IMR-90 (cell line): ENCODE data around the gene CLEC6A. TPM values are rescaled to one million over a fixed set of nuclear protein-coding genes. Genes with fewer than 3 reads are reported as not detected.
"Not testable (repeated sequence)": the region's sequence is repeated elsewhere in the genome, so short reads cannot be mapped to it uniquely, and the experiment has no call there.

Experiments
- ATAC-seq: fragments of 200-7000 bp; cut with Tn5 transposase; 2 replicates; pipeline ENCODE4 v1.9.1; 2020; ENCODE audit warnings: low read depth, mild to moderate bottlenecking, moderate library complexity
- BruUV-seq: library from RNA; stranded (reverse); fragments of 400-500 nt; replicated peaks from 2 replicates; lab custom pipeline; 2021; lab: Mats Ljungman, UMichigan
- CTCF ChIA-PET: fragments of 300-600 bp; formaldehyde crosslinking; extraction: SDS; loops from one replicate; lab custom pipeline; 2021; ENCODE audit warnings: antibody characterized with exemption; lab: Yijun Ruan, JAX
- POLR2A ChIA-PET: fragments of 300-600 bp; sonication (Branson Sonifier 250); formaldehyde crosslinking; loops from one replicate; lab custom pipeline; 2022; ENCODE audit warnings: antibody characterized with exemption; ENCODE audit not compliant: unreplicated experiment; lab: Charles Lee
- DNase-seq: peaks from one replicate; pipeline ENCODE4 v3.0.0; 2013
- H2AFZ ChIP-seq: replicated peaks from 2 replicates; pipeline ENCODE3; 2013; ENCODE audit warnings: low read length, mild to moderate bottlenecking; ENCODE audit not compliant: poor library complexity
- H2AK5ac ChIP-seq: 2 replicates; pipeline ENCODE4 v1.6.1; 2013; ENCODE audit warnings: low read depth, low read length, inconsistent platforms
- H2AK9ac ChIP-seq: replicated peaks from 2 replicates; pipeline ENCODE3; 2013; ENCODE audit warnings: mild to moderate bottlenecking, low read depth, low read length, moderate library complexity; ENCODE audit not compliant: poor library complexity
- H2BK120ac ChIP-seq: 2 replicates; pipeline ENCODE4 v1.6.1; 2013; ENCODE audit warnings: low read depth, low read length, inconsistent platforms
- H2BK15ac ChIP-seq: 3 replicates; pipeline ENCODE4 v1.6.1; 2013; ENCODE audit warnings: low read depth, low read length, inconsistent platforms
- H2BK20ac ChIP-seq: 2 replicates; pipeline ENCODE4 v1.6.1; 2013; ENCODE audit warnings: low read depth, mild to moderate bottlenecking, inconsistent platforms, low read length, moderate library complexity
- H2BK5ac ChIP-seq: 2 replicates; pipeline ENCODE4 v1.6.1; 2013; ENCODE audit warnings: mild to moderate bottlenecking, low read depth, low read length, inconsistent platforms; ENCODE audit not compliant: poor library complexity, severe bottlenecking
- H3K14ac ChIP-seq: replicated peaks from 2 replicates; pipeline ENCODE4 v1.6.1; 2013; ENCODE audit warnings: low read depth, low read length, inconsistent platforms
- H3K18ac ChIP-seq: 2 replicates; pipeline ENCODE4 v1.6.1; 2013; ENCODE audit warnings: low read depth, low read length, control low read depth
- H3K23ac ChIP-seq: 2 replicates; pipeline ENCODE4 v1.6.1; 2013; ENCODE audit warnings: low read depth, low read length, inconsistent platforms
- H3K27ac ChIP-seq: 2 replicates; pipeline ENCODE4 v1.5.1; 2013; ENCODE audit warnings: mild to moderate bottlenecking, control low read depth, low read length; ENCODE audit not compliant: insufficient read depth
- H3K27me3 ChIP-seq: 2 replicates; pipeline ENCODE4 v1.6.1; 2013; ENCODE audit warnings: low read length; ENCODE audit not compliant: control insufficient read depth, insufficient read depth
- H3K36me3 ChIP-seq: 2 replicates; pipeline ENCODE4 v1.6.1; 2013; ENCODE audit warnings: low read length, mixed read lengths; ENCODE audit not compliant: control insufficient read depth, insufficient read depth
- H3K4ac ChIP-seq: 2 replicates; pipeline ENCODE4 v1.6.1; 2013; ENCODE audit warnings: low read depth, low read length, inconsistent platforms
- H3K4me1 ChIP-seq: 2 replicates; pipeline ENCODE4 v1.6.1; 2013; ENCODE audit warnings: low read length, mixed read lengths; ENCODE audit not compliant: control insufficient read depth, insufficient read depth
- H3K4me2 ChIP-seq: 2 replicates; pipeline ENCODE4 v1.6.1; 2013; ENCODE audit warnings: low read depth, mild to moderate bottlenecking, control low read depth, low read length, moderate library complexity
- H3K4me3 ChIP-seq: 2 replicates; pipeline ENCODE4 v1.5.1; 2013; ENCODE audit warnings: low read depth, mild to moderate bottlenecking, control low read depth, low read length, moderate library complexity; ENCODE audit not compliant: insufficient read depth
- H3K56ac ChIP-seq: 2 replicates; pipeline ENCODE4 v1.6.1; 2013; ENCODE audit warnings: low read length, inconsistent platforms; ENCODE audit not compliant: insufficient read depth; ENCODE audit errors: extremely low read depth
- H3K79me1 ChIP-seq, 2 experiments: 2 replicates each; pipeline ENCODE4 v1.6.1; 2013; ENCODE audit warnings: low read length in 2 of 2, inconsistent platforms in 1 of 2, low read depth in 1 of 2
- H3K9ac ChIP-seq: 2 replicates; pipeline ENCODE4 v1.6.1; 2013; ENCODE audit warnings: low read depth, low read length, control low read depth
- H3K9me1 ChIP-seq: 2 replicates; pipeline ENCODE4 v1.6.1; 2013; ENCODE audit warnings: low read length, inconsistent platforms; ENCODE audit not compliant: insufficient read depth
- H3K9me3 ChIP-seq: 2 replicates; pipeline ENCODE4 v1.6.1; 2013; ENCODE audit warnings: low read length; ENCODE audit not compliant: control insufficient read depth, insufficient read depth
- H4K20me1 ChIP-seq: 2 replicates; pipeline ENCODE4 v1.6.1; 2013; ENCODE audit warnings: low read length, inconsistent platforms; ENCODE audit not compliant: insufficient read depth
- H4K5ac ChIP-seq: 2 replicates; pipeline ENCODE4 v1.6.1; 2013; ENCODE audit warnings: mild to moderate bottlenecking, low read depth, low read length, control low read depth
- H4K8ac ChIP-seq, 2 experiments: 2 replicates each; pipeline ENCODE4 v1.6.1; 2013; ENCODE audit warnings: low read depth in 2 of 2, low read length in 2 of 2, control low read depth in 1 of 2, inconsistent platforms in 1 of 2
- H4K91ac ChIP-seq: 2 replicates; pipeline ENCODE4 v1.6.1; 2013; ENCODE audit warnings: low read depth, low read length, inconsistent platforms; ENCODE audit not compliant: insufficient read depth
- CTCF ChIP-seq: conservative IDR thresholded peaks from 2 replicates; pipeline ENCODE4 v1.5.1; 2012; ENCODE audit warnings: mild to moderate bottlenecking, low read depth, low read length, improper control_type of control experiment
- WGBS, 2 experiments: methylation state at CpG; one replicate each; pipeline versions ENCODE4 v1.1.5 to v1.1.7; 2013; ENCODE audit warnings: missing lambda C conversion rate in 2 of 2; ENCODE audit not compliant: insufficient read length in 1 of 2; ENCODE audit errors: extremely low coverage in 2 of 2; 5-methylcytosine and 5-hydroxymethylcytosine counted together
- dilution Hi-C: fragments of 300-500 bp; cut with HindIII; formaldehyde crosslinking; loops from one replicate; pipeline ENCODE4 v1.14.3; 2018; ENCODE audit warnings: low sequenced_read_pairs; ENCODE audit not compliant: unreplicated experiment
- in situ Hi-C: fragments of 300-500 bp; cut with MboI; formaldehyde crosslinking; loops from 3 replicates; pipeline ENCODE4 v1.14.3; 2019; ENCODE audit warnings: low sequenced_read_pairs, inconsistent platforms, mixed read lengths
- intact Hi-C: fragments of 100-400 bp; cut with micrococcal nuclease; formaldehyde crosslinking; loops from 2 replicates; pipeline ENCODE4 v1.10.0; 2022
- polyA plus RNA-seq, 3 experiments: library from polyadenylated mRNA; depleted of rRNA; stranded (reverse); fragments of >200 nt; gene quantifications; 2 replicates each; pipeline ENCODE4 v1.2.3, GENCODE V29; 2012; ENCODE audit warnings: low replicate concordance in 1 of 3
- total RNA-seq: library from RNA; depleted of rRNA; stranded (reverse); fragments of >200 nt; gene quantifications from 2 replicates; pipeline ENCODE4 v1.2.3, GENCODE V29; 2012

CLEC6A gene
- total and polyA plus RNA-seq, 2 of the 4 experiments (the other 2 are of a cell fraction): not detected

- no peak for TF ChIP-seq CTCF
Measured at GRCh38 chr12:8455727-8456360, at the start of gene CLEC6A (continued).

- H2BK20ac ChIP-seq, H3K4me1 ChIP-seq, H4K8ac ChIP-seq, intact Hi-C loops, H2BK120ac ChIP-seq, H3K9me3 ChIP-seq, H2AK9ac ChIP-seq, H3K56ac ChIP-seq, H3K9me1 ChIP-seq, H3K18ac ChIP-seq, BruUV-seq, ATAC-seq, H2AK5ac ChIP-seq, H3K14ac ChIP-seq, H4K20me1 ChIP-seq, H4K91ac ChIP-seq, dilution Hi-C loops, DNase-seq, POLR2A ChIA-PET, H3K9ac ChIP-seq, H3K36me3 ChIP-seq, H3K27ac ChIP-seq, H4K5ac ChIP-seq, H2BK5ac ChIP-seq, H2BK15ac ChIP-seq, H3K27me3 ChIP-seq, H3K4ac ChIP-seq, H3K23ac ChIP-seq, CTCF ChIA-PET, in situ Hi-C loops, H2AFZ ChIP-seq, H3K4me2 ChIP-seq, H3K4me3 ChIP-seq, H3K79me1 ChIP-seq: not testable (repeated sequence)
- no CpG with 5 or more reads among the region's 6 CpGs for WGBS, 2 experiments
Measured at GRCh38 chr12:8419576-8419975, 36.2 kb upstream of the CLEC6A start.
